ENCODE data around the gene NEURL4. TPM values are rescaled to one million over a fixed set of nuclear protein-coding genes. Genes with fewer than 3 reads are reported as not detected.
"Not testable (repeated sequence)": the region's sequence is repeated elsewhere in the genome, so short reads cannot be mapped to it uniquely, and the experiment has no call there.

Gene NEURL4
- total RNA-seq, result 10 to 100 TPM; 24.4 to 45.3 TPM

DNA sequence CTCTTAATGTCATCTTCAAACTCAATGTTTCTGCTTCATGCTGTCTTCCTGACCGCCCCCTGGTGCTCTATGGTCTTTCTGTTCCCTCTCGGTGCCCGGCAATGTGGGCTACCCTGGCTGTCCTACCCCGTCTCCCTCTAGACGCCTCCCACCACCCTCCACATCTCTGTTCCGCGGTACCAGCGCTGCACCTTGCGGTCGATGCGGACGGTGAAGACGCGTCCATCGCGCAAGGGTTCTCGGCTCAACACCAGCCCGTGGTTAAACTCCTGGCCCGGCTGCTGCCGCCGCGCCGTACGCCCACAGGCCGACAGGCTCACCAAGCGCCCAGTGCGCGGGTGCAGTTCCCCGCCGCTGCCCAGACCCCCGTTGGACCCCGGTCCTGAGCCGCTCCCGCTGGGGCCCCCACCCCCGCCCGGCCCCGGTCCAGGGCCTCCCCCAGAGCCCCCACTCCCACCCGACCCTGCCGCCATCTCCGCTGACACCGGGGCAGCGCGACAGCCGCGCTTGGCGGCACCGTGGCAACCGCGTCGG is at the start of gene NEURL4:
Gene NEURL4, minus strand, starts transcription at position 496 of the 534 bp plus-strand sequence. Its CDS starts 23 bp downstream, at position 473.
- Histone ChIP-seq H3K27me3 (replicated peaks; ENCODE audit: insufficient read depth) (no peaks in the 10 kb centered on the region), H3K9me3 (no peaks in the 10 kb centered on the region), H3K27ac (peak within 1 kb of the TSS; percentile 88 to 98), H3K36me3 (peaks cover 11% of the 10 kb centered on the region), H3K4me1 (ENCODE audit: control insufficient read depth in 1 of 2, low read depth in 2 of 2) (peaks cover 3 to 17% of the 10 kb centered on the region in 2 donors), H3K4me3 (peak within 1 kb of the TSS; percentile 93)
- DNase-seq (ENCODE audit: low spot score) (no peak), ATAC-seq (ENCODE audit: insufficient number of reproducible peaks, low FRiP score, low read depth) (no peak)
- TF ChIP-seq, protein P1, sequence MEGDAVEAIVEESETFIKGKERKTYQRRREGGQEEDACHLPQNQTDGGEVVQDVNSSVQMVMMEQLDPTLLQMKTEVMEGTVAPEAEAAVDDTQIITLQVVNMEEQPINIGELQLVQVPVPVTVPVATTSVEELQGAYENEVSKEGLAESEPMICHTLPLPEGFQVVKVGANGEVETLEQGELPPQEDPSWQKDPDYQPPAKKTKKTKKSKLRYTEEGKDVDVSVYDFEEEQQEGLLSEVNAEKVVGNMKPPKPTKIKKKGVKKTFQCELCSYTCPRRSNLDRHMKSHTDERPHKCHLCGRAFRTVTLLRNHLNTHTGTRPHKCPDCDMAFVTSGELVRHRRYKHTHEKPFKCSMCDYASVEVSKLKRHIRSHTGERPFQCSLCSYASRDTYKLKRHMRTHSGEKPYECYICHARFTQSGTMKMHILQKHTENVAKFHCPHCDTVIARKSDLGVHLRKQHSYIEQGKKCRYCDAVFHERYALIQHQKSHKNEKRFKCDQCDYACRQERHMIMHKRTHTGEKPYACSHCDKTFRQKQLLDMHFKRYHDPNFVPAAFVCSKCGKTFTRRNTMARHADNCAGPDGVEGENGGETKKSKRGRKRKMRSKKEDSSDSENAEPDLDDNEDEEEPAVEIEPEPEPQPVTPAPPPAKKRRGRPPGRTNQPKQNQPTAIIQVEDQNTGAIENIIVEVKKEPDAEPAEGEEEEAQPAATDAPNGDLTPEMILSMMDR (IDR thresholded peaks at IDR 0.05), result no peak

GRCh38 chr17:7374353-7374752 is 45.2 kb upstream of the NEURL4 start:
- ATAC-seq (ENCODE audit: insufficient number of reproducible peaks, low FRiP score, low read depth), result no peak
- Histone ChIP-seq H3K36me3 (no peaks in the 10 kb centered on the region), H3K4me1 (ENCODE audit: control insufficient read depth in 1 of 2, low read depth in 2 of 2) (no peaks in the 10 kb centered on the region), H3K9me3 (no peaks in the 10 kb centered on the region), H3K27ac (no peak overlapping the region), H3K27me3 (replicated peaks; ENCODE audit: insufficient read depth) (no peaks in the 10 kb centered on the region), H3K4me3 (no peak overlapping the region)
- no peak for DNase-seq (ENCODE audit: low spot score)
- TF ChIP-seq, protein P1 (IDR thresholded peaks at IDR 0.05), result no peak

GRCh38 chr17:7370853-7371252 is 41.7 kb upstream of the NEURL4 start:
- no peak for DNase-seq (ENCODE audit: low spot score)
- Histone ChIP-seq H3K4me3 (no peak overlapping the region), H3K36me3 (no peaks in the 10 kb centered on the region)

DNA sequence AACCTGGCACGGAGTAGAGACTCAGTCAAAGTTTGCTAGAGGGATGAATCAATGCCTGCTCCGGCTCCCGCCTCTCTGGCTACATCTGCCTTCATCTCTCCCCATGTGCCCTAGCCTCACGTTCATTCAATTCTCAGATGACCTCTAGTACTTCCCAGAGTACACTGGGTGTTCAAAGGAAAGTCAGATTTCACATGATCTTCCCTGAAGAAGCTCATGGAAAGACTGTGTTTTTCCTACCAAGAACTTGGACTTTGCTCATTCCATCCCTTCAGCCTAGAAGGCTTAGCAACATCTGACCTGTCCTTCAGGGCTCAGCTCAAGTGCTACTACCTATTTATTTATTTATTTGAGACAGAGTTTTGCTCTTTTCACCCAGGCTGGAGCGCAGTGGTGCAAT is 40.7 kb upstream of the NEURL4 start:
- TF ChIP-seq, protein P1 (IDR thresholded peaks at IDR 0.05), result no peak
- DNase-seq (ENCODE audit: low spot score) (no peak), ATAC-seq (ENCODE audit: insufficient number of reproducible peaks, low FRiP score, low read depth) (no peak)
- H3K9me3 ChIP-seq, result no peaks in the 10 kb centered on the region
- no peaks in the 10 kb centered on the region for H3K27me3 ChIP-seq (replicated peaks; ENCODE audit: insufficient read depth)
- H3K4me1 ChIP-seq (ENCODE audit: control insufficient read depth in 1 of 2, low read depth in 2 of 2), result no peaks in the 10 kb centered on the region
- no peak overlapping the region for H3K27ac ChIP-seq
- no peak overlapping the region for H3K4me3 ChIP-seq
- H3K36me3 ChIP-seq, result no peaks in the 10 kb centered on the region

More at GRCh38 chr17:7370853-7371252, 41.7 kb upstream of the NEURL4 start:
- ATAC-seq (ENCODE audit: insufficient number of reproducible peaks, low FRiP score, low read depth), result no peak
- H3K4me1 ChIP-seq (ENCODE audit: control insufficient read depth in 1 of 2, low read depth in 2 of 2), result no peaks in the 10 kb centered on the region
- H3K27me3 ChIP-seq (replicated peaks; ENCODE audit: insufficient read depth), result no peaks in the 10 kb centered on the region
- H3K27ac ChIP-seq, result no peak overlapping the region
- TF ChIP-seq, protein P1 (IDR thresholded peaks at IDR 0.05), result no peak
- H3K9me3 ChIP-seq, result no peaks in the 10 kb centered on the region

DNA sequence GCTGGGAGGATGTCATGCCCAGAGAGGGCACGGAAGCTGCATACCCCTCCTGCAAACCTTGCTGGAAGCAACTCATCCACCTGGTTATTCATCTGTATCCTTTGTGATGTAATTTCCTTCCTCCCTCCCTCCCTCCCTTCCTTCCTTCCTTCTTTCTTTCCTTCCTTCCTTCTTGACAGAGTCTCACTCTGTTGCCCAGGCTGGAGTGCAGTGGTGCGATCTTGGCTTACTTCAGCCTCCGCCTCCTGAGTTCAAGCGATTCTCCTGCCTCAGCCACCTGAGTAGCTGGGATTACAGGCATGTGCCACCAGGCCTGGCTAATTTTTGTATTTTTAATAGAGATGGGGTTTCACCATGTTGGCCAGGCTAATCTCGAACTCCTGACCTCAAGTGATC is 39.5 kb upstream of the NEURL4 start:
- H3K4me1 ChIP-seq (ENCODE audit: control insufficient read depth in 1 of 2, low read depth in 2 of 2); H3K36me3 ChIP-seq; H3K9me3 ChIP-seq; H3K4me3 ChIP-seq; ATAC-seq (ENCODE audit: insufficient number of reproducible peaks, low FRiP score, low read depth); H3K27me3 ChIP-seq (replicated peaks; ENCODE audit: insufficient read depth); DNase-seq (ENCODE audit: low spot score); H3K27ac ChIP-seq: not testable (repeated sequence)

All from thoracic aorta (tissue), 2 donors.